GM10847 (cell line): Measurements from ENCODE around the gene TMEM87A.

Experiments used
- POLR2A ChIP-seq: IDR thresholded peaks from 2 replicates; pipeline ENCODE4 v1.6.1; 2011; ENCODE audit not compliant: insufficient read length; ENCODE audit errors: extremely low read depth

TMEM87A gene, protein sequence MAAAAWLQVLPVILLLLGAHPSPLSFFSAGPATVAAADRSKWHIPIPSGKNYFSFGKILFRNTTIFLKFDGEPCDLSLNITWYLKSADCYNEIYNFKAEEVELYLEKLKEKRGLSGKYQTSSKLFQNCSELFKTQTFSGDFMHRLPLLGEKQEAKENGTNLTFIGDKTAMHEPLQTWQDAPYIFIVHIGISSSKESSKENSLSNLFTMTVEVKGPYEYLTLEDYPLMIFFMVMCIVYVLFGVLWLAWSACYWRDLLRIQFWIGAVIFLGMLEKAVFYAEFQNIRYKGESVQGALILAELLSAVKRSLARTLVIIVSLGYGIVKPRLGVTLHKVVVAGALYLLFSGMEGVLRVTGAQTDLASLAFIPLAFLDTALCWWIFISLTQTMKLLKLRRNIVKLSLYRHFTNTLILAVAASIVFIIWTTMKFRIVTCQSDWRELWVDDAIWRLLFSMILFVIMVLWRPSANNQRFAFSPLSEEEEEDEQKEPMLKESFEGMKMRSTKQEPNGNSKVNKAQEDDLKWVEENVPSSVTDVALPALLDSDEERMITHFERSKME

DNA sequence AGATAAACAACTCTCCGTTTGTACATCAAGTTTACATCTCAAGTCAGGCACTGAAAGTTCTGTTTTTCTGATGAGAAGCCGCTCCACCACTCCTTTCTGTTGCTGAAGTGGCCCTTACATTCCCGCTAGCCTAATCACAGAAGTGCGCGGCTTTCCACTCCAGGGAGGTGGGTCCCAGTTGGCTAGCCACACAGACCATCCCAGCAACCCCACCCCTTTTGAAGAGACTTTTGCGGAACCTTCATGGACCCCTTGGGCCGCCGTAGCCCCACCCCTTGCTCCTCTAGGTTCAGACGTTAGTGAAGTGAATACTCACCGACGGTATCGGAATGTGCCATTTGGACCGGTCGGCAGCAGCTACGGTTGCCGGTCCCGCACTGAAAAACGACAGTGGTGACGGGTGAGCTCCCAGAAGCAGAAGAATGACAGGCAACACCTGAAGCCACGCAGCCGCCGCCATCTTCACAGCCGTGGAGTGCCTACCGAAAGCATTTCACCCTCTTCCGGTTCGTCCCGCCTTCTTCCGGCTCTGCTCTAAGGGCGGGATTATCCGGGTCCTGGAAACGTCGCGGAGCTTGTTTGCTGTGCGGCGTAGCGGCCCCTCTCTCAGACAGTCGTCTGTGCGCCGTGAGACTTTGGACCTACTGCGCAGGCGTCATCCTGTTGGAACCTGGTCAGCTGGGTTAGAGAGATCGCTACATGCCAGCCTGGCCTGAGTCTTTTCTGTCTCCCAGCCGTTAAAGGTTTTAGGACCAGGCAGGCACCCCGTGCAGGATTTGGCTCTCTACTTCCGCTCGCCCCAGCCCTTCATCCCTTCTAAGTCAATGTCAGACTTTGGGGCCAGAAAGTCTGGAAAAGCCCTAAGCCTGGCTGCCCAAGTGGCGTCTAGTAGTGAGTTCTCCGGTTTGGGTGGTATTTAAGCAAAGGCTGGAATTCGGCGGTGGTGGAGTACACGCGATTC is at the start of gene TMEM87A, which contains the start of gene GANC:
TMEM87A (minus strand) TSS at position 495 of the 961 bp plus-strand sequence; CDS start at position 460, 35 bp downstream.
GANC (plus strand) TSS at position 263 of the 961 bp plus-strand sequence. CDS start 1,281 bp downstream, outside the sequence.
- peak; percentile 88 for TF ChIP-seq POLR2A

DNA sequence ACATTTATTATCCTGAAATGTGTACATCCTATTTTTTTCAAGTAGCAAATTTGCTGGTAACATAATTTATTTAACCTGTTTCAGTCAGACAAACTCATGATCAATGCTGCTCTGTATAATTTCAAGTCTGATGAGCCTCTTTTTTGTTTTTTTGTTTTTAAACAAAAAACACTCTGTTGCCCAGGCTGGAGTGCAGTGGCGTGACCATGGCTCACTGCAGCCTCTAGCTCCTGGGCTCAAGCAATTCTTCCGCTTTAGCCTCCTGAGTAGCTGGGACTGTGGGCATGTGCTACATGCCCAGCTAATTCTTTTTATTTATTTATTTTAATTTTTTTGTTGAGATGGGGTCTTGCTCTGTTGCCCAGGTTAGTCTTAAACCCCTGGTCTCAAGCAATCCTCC is 46.0 kb upstream of the TMEM87A start:
- TF ChIP-seq POLR2A = no peak

DNA sequence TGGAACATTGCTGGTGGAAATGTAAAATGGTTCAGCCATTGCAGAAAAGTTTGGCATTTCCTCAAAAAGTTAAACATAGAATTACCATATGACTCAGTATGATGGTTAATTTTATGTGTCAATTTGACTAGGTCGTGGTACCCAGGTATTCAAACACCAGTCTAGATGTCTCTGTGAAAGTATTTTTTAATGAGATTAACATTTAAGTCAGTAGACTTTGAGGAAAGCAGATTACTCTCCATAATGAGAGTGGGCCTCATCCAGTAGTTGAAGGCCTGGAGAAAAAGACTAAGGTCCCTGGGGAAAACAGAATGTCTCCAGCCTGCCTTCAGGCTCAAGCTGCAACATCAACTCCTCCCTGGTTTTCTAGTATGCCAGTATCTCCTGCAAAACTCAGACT is 42.3 kb upstream of the TMEM87A start:
- TF ChIP-seq POLR2A = no peak

DNA sequence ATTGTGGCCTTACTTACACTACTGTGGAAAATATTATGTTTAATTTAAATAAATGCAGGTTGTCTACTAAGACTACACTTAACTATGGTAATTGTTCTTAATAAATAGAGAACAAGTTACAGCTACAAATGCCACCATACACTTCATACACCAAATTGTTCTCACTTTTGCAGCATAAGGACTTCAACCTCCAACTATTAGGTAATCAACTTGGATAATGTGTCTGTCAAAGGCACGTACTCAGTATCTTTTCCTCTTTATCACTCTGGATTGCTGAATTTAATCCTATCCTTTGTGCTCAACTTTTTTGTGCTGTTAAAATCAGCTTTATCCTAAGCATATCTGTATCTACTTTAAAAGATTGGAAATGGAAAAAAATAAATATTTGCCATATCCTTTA is 41.6 kb upstream of the TMEM87A start:
- TF ChIP-seq POLR2A = no peak

DNA sequence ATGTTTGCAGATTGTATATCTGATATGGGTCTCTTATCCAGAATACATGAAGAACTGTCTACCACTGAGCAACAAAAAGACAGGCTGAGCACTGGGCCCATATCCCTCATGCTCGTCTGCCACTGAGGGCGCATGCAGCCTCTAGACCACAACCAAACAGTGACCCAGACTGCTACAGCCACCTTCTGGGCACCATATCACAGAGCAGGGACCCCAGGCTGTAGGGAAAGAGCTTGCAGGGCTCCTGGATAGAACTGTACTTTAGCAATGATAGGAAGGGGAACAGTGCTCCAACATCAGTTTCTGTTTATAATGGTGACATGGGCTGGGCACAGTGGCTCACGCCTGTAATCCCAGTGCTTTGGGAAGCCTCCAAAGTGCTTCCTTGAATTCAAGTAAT is 40.2 kb upstream of the TMEM87A start:
- no peak for TF ChIP-seq POLR2A

DNA sequence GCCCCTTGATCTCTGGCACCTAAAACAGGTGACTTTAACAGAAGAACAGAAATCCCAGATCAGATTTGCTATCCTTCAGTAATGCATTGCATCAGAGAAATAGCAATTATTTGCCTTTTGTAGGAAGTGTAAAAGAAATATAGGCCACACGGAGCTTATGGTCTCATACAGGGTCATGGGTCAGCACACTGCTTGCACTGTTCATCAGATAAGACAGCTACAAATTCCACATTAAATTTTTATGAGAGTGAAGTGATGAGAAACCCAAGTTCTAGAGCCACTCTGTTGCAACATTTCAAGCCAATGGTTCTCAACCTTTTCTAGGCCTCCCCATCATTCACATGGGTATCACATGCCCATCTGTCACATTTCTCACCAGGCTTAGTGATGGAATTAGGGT is 33.4 kb upstream of the TMEM87A start:
- no peak for TF ChIP-seq POLR2A

DNA sequence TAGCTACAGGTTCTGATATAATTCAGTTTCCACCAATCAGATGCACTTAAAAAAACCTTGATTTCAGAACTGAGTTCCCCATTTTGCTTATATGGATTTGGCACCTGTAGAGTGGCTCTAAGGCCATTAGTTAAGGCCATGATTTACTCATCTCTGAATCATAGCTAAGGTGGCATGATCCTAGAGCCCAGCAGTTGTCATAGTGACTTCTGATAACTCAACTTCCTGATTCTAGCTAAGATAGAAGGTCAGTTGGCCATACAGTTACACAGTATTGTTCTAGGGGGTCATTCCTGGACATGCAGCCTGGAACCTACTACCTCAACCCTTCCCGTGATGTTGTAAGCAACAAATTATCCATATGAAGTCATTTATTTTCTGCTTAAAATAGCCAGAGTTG is 15.9 kb upstream of the TMEM87A start:
- TF ChIP-seq POLR2A = no peak

DNA sequence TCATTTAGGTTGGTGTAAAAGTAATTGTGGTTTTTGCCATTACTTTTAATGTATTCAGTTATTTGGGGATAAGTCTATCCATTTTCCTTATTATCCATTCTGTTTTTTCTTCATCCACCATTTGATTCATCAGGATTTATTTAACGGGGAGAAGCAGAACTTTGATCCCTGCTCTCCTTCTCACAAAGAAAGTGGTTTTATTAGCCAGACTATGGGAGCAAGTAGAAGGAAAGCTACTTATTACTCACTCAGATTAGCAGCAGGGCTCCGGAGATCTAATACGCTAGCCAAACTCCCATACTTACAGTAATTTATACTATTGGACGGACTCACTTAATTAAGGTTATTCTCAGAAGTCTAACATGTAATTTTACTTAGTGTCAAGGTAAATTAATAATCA is 14.7 kb upstream of the TMEM87A start:
- TF ChIP-seq POLR2A = no peak

DNA sequence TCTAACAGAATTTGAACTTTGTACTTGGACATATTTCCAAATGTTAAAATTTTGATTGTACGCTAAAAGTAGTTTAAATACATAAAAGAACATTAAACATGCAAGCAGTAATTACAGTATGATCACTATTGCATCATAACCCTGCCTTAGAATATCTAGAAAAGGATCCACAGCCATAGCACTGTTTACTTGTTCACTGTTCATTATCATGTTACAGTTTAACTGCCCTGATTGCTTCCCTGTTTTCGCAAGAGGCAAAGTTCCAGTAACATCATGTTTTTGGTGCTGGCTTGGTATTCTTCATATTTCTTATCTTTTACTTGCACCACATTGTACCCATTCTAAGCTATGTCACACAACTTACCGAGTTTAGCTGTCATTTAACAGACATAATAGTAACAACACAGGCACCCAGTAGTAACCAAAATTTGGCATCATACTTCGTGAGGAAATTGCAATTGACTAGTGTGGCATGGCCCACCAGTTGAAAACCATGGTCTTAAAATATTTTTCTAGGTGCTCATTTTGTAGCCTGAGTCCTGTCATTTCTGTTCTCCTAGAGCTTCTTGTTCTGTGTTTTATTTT is 13.3 kb upstream of the TMEM87A start:
- TF ChIP-seq POLR2A = no peak

DNA sequence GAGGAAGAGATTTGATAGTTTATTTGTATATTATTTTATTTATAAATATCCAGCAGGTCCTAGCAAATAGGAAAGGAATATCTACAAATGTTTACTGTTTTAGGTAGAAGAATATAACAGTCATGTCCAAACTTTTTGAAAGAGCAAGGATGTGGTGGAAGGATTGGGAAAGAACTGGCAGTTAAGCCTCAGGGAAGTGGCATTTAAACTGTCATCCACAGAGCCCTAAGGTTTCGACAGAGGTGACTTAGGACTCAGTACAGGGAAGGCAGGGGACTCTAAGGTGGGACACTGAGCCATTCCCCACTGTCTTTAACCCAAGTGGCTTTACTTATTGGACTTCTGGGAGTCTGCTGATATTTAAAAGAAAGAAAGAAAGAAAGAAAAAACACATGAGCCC is 11.8 kb upstream of the TMEM87A start:
- TF ChIP-seq POLR2A = no peak

DNA sequence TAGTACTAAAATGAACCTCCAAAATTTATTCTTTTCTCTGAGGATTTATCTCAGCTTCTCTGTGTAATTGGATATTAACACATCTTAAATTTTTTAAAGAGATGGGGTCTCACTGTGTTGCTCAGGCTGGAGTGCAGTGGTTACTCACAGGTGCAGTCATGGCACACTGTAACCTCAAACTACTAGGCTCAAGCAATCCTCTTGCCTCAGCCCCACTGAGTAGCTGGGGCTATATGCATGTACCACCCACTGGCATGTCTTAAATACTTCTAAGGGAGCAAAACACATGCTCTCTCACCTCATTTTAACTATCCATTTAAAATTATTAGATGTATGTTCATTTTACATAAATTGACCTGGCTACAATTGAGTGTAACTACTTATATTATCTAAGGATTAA is 11.3 kb upstream of the TMEM87A start:
- no peak for TF ChIP-seq POLR2A

DNA sequence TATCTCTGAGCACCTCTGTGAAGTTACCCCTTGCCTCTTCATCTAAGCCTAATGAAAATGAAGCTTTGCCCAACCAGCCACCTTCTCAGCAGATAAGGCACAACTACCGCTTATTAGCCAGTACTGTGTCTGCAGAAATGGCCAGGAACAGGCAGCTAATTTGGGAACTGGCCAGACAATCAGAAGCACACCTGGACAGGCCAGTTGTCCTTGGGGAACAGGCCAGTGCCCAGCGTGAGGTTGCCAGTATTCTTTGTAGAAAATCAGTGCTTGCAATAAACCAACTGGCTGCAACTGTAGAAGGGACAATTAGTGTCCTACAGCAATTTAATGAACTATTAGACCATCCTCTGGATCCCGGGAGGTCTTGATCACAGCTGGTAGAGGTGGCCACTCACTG is 10.4 kb upstream of the TMEM87A start:
- no peak for TF ChIP-seq POLR2A

DNA sequence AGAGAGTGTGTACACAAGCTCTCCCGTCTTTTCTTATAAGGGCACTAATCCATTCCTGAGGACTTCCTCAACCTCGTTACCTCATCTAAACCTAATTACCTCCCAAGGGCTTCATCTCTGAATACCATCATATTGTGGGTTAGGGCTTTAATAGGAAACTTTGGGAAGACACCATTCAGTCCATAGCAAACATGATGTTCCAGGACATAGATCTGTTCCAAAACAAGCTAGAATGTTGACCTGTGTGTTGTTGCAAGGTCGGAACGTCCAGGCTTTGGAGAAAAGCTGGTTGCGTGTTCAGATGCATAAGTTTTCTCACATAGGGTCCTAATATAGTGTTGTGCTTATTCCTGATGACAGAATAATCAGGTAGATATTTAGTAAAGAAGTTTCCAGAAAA is 9.7 kb upstream of the TMEM87A start:
- no peak for TF ChIP-seq POLR2A

DNA sequence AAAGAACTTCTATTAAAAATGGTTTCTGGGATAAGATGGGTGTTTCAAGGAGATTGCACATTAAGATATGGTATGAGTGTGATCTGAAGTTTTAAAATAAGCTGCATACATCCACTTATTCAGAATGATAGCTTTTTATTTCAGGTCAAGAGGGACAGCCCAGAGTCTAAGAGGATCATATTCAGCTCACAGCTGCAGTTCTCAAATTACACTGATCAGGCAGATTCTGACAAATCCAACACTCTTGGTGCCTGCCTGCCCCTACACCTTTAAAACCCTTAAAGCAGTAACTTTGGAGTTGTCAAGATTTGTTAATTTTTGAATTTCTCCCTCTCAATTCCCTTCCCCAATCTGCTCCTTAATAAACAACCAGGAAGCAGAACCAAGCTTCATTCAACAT is 9.1 kb upstream of the TMEM87A start:
- TF ChIP-seq POLR2A = no peak

DNA sequence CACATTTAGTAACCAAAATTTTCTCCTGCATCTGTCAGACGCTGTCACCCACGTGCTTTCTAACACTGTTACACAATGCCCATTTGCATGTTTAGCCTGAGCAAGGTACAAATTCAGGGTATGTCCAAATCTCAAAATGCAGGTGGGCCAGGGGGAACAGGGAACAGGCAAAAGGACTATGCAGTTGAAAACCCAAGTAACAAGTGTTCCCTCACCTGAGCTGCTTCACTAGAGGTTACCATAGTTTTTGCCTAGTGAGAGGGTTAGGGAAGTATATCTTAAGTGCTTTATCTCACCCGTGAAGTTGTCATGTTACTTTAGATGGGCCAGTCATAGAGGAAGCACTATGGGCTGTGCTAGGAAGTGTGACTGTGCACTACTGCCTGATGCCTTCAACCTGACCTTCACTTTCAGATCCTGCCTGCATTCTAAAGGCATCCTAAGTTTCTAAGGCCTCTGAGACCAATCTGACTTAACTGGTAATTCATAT is 6.0 kb upstream of the TMEM87A start:
- TF ChIP-seq POLR2A = no peak
